ENCODE measurements around the gene FREY1.
"Not testable (repeated sequence)": the region's sequence is repeated elsewhere in the genome, so short reads cannot be mapped to it uniquely, and the experiment has no call there.

Gene FREY1

GRCh38 chr11:45913942-45914635 lies 7.0 kb upstream of the FREY1 start:
- DNase-seq (ENCODE audit: low read depth in 2 of 2), result no peak

- DNase-seq (ENCODE audit: low read depth in 2 of 2), result no peak
These were observed 6.4 kb upstream of the FREY1 start for GRCh38 chr11:45913514-45913913.

GRCh38 chr11:45910623-45911022 lies 3.6 kb upstream of the FREY1 start:
- no peak for DNase-seq (ENCODE audit: low read depth in 2 of 2)

- DNase-seq (ENCODE audit: low read depth in 2 of 2), result no peak
These were observed 2.8 kb upstream of the FREY1 start for GRCh38 chr11:45909594-45910475.

GRCh38 chr11:45907911-45908370 lies 870 bp upstream of the FREY1 start:
- DNase-seq (ENCODE audit: low read depth in 2 of 2), result no peak

- no peak for DNase-seq (ENCODE audit: low read depth in 2 of 2)
These were observed 882 bp downstream of the FREY1 start for GRCh38 chr11:45906096-45906682.

- DNase-seq (ENCODE audit: low read depth in 2 of 2), result not testable (repeated sequence)
These were observed 1.5 kb downstream of the FREY1 start for GRCh38 chr11:45905576-45905975.

DNA sequence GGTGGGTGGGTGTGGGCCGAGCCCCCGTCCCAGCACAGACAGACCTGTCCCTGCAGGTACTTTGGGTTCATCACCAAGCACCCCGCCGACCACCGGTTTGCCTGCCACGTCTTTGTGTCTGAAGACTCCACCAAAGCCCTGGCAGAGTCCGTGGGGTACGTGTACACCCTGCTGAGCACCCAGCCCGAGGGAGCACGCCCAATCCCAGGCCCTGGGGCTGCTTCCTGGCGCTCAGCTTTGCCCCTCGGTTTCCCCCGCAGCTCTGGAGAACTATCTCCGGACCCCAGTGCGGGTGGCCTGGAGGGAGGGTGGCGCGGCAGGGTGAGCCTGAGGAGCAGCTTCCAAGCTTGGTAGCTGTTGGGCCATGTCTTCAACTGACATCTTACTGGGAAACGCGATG lies 2.0 kb downstream of the FREY1 start:
- no peak for DNase-seq (ENCODE audit: low read depth in 2 of 2)

- no peak for DNase-seq (ENCODE audit: low read depth in 2 of 2)
These were observed 2.7 kb downstream of the FREY1 start for GRCh38 chr11:45904309-45904915.

DNA sequence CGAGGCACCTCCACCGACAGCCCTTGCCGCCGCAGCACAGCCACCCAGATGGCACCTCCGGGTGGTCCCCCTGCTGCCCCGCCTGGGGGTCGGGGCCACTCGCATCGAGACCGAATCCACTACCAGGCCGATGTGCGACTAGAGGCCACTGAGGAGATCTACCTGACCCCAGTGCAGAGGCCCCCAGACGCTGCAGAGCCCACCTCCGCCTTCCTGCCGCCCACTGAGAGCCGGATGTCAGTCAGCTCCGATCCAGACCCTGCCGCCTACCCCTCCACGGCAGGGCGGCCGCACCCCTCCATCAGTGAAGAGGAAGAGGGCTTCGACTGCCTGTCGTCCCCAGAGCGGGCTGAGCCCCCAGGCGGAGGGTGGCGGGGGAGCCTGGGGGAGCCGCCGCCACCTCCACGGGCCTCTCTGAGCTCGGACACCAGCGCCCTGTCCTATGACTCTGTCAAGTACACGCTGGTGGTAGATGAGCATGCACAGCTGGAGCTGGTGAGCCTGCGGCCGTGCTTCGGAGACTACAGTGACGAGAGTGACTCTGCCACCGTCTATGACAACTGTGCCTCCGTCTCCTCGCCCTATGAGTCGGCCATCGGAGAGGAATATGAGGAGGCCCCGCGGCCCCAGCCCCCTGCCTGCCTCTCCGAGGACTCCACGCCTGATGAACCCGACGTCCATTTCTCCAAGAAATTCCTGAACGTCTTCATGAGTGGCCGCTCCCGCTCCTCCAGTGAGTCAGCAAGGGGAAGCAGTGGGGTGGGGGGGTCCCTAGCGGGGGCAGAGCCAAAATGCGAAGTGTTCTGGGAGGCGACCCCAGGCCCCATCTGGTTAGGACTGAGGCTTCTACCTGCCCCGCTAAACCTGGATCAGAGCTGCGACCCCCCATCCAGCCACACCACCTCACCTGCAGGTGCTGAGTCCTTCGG lies 4.4 kb downstream of the FREY1 start:
- no peak for DNase-seq (ENCODE audit: low read depth in 2 of 2)

GRCh38 chr11:45901626-45902025 lies 5.4 kb downstream of the FREY1 start:
- no peak for DNase-seq (ENCODE audit: low read depth in 2 of 2)

DNA sequence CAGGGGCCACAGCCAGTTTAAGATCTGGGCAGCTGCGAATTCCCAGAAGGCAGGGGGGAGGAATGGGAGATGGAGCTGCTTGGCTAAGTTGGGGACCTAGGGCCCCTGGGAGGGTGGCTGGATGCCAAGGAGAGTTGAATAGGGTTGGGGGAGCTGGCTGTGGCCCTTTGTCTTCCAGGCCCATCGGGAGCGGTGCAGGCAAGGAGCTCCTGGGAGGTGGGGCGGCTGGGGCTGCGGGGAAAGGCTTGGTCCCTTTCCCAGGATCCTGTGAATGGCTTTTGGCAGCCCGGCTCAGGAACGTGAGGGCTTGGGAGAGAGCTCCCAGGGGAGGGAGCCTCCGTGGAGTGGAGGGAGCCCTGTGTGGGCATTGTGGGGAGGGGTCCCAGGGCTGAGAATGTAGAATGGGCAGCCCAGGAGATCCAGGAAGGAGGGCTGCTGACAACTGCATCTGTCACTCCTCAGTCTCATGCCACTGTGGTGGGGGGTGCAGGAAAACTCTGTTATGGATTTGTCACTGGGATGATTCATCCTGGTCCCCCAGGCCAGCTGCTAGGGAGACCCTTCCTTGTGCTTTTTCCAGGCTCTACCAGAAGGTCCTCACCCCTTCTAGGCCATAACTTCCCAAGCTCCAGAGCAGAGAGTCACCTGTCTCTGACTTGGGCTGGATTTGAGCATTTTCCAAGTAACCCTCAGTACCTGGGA lies 6.0 kb downstream of the FREY1 start:
- DNase-seq (ENCODE audit: low read depth in 2 of 2), result no peak

- not testable (repeated sequence) for DNase-seq (ENCODE audit: low read depth in 2 of 2)
These were observed 6.8 kb downstream of the FREY1 start for GRCh38 chr11:45900175-45900800.

GRCh38 chr11:45899448-45900174 lies 7.5 kb downstream of the FREY1 start:
- DNase-seq (ENCODE audit: low read depth in 2 of 2), result peak; percentile 26 to 63

DNA sequence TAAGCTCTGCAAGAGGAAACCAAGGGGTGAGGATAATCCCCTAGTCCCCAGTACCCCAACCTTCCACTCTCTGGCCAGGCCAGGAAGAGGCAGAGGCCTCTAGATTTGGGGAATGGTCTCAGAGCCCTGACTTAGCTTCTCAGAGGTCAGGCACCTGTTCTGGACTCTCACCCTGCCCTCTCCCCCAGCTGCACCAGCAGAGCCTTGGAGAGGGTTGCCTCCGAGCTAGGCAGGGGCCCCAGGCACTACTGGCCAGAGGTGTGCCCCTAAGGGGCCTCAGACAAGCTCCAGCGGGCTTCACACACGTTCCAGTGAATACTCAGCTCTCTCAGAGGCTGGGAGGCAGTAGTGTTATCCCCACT lies 8.0 kb downstream of the FREY1 start:
- no peak for DNase-seq (ENCODE audit: low read depth in 2 of 2)

- no peak for DNase-seq (ENCODE audit: low read depth in 2 of 2)
These were observed 9.5 kb downstream of the FREY1 start for GRCh38 chr11:45897556-45897955.

- no peak for DNase-seq (ENCODE audit: low read depth in 2 of 2)
These were observed 10.6 kb downstream of the FREY1 start for GRCh38 chr11:45896422-45896984.

GRCh38 chr11:45895553-45896259 lies 11.4 kb downstream of the FREY1 start:
- no peak for DNase-seq (ENCODE audit: low read depth in 2 of 2)

All from stimulated activated CD8-positive, alpha-beta memory T cell treated with anti-CD3 and anti-CD28 coated beads, Interleukin-7, amount 100 ng/mL, for 4 hours (primary cell).